ENCODE measurements around the gene ZNF608.

ZNF608 gene

DNA sequence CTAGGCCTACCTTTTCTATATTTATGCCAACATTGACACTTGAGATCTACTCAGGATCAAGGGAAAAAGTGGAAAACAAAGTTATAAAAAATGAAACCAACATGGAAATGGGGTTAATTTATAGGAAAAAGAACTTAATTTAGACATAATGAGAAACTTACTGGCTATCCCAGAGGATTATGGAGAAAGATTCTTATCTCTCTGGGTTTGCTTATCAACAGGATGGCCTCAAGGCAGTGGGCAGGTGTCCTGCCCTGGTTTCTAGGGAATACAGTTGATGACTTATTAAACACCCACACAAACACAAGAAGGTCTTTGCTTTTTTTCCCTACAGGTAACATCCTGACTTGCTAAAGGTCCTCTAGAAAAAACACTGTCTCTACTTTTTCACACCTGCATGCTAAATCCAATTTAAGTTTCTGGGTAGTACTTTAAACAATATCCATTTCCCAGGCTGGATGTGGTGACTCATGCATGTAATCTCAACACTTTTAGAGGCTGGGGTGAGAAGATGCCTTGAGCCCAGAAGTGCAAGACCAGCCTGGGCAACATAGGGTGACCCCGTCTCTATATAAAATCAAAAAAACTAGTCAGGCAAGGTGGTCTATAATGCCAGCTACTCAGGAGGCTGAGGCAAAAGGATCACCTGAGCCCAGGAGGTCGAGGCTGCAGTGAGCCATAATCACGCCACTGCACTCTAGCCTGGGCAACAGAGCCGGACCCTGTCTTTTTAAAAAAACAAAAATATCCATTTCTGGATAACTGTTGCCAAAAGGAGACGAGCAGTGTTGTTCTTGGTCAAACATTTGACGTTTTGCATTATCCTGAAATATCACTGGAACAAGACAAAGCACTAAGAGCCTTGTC is 6.6 kb upstream of the ZNF608 start:
- no peak for DNase-seq (ENCODE audit: low spot score)

DNA sequence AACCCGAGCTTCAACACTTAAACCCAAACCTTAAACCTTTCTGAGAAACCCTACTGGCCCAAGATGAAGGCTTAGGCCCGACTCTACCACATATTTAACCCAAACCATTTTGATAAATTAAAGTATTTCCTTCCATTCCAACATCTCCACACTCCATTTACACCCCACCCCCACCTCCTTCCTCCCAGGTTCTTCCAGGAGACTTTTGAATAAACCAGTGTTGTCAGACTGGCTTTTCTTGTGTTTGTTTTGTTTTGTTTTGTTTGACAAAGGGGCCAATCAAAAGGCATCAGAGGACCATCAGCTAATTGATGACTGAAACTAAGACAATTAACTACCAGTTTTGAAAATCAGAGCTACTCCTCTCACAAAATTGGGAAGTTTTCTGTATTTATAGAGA is 4.6 kb upstream of the ZNF608 start:
- no peak for DNase-seq (ENCODE audit: low spot score)

DNA sequence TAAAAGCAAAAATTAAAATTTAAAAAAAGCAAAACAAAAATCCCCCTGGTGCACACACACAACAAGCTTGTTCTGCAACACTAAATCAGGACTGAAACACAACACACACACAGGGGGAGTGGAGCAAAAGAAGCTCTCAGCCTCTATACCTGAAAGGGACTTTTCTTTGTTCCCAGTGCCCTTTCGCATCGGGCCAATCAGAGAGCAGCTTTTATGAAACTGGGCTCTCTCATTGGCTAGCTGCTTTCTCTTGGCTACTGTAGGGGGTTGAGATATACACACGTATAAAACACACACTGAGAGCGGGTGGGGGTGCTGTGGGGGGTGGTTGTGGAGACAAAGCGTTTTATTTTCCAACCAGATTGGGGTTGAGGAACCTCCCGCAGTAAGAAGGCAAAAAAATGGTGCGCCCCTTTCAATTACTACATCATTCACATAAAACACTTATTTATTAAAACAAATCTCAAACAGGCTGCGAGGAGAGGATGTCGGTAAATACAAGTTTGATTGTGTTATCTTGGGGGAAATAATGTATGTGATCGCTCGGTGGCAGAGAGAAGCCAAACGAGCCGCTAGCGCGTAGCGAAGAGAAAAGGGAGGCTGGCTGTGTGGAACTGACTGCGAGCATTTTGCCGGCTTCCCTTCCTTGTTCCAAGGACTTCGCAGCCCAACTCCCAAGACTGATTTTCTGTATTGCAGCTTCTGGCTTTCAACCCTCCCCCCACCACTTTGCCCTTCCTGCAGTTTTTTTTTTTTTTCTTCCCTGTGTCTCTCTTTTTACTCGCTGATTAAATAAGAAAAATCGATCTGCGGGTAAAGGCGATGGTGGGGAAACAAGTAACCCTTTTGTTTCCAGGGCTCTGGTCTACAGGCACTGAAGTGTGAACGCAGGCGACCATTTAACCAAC is 2.5 kb upstream of the ZNF608 start:
- DNase-seq (ENCODE audit: low spot score), result peak; percentile 94

DNA sequence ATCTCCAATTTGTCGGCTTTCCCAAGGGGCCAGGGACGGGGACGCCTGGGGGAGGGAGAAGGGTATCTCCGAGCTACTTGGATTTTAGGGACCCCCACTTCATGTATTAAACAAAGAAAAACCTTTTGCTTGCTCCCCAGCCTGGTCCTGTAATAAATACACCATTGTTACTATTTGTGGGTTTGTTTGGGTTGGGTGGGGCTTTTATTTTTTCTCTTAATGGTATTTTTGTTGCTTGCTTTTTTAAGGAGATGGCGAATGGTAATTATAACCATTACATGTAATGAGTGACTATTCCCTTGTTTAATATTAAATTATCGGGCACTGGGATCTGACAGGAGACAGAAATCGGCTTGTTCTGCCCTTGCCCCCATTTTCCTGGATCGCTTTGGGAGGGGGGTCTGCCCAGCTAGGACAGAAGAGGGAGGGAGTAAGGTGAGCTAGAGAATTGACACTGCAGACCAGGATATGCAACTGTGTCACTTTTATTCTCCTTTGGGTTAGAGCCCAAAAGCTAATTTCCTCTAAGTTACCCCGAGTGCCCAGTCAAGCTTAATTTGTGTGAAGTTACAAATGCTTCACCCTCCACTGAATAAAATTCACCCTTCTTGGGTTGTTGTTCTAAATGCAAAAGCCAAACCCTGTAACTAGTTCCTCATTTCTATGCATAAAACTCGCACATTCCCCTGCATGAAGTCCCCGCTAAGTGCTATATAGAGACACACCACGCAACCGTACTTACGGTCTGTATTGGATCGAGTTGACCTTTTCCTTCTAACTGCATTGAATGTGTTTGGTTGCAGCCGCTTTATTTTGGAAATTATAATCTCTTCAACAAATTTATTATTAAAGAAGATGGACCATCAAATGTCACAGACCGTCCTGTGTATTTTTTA is 1.6 kb upstream of the ZNF608 start:
- DNase-seq (ENCODE audit: low spot score), result peak; percentile 68

DNA sequence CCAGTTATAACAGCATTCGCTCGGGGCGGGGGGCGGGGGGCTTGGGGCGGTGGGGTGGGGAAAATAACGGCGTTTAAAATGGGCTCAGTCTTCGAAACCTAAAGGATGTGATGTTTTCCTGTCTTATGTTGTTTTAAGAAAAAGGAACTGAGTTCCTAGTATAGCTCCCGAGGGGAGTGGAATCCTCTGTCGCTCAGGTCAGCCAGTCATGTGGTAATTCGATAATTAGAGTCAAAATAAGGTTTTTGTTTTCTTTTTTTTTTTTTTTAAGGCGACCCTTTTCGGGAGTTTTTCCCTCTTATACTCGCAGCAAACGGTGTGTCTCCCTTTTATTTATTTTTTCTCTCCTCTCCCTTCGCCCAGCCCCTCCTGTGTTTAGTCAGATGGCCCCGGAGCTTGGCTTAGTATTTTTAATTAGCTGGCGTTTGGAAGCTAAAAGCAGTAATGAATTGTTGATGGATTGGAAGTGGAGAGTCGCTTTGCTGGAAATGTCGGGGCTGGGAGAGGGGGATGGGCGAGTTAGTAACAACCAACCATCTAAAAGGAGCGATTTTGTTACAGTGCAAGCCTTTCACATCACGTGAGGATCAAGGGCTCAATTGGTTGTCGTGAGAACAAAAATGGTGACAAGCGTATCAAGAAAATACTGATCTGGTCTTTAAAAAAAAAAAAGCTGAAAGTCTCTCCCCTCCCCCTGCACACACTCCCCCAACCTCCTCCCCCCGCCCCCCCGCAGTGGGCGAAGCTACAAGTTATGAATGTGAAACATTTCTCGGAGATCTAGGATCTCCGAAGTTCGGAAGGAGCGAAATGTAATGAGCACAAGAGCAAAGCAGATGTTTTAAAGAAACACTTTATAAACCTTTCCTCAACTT is 714 bp upstream of the ZNF608 start:
- peak; percentile 94 for DNase-seq (ENCODE audit: low spot score)

DNA sequence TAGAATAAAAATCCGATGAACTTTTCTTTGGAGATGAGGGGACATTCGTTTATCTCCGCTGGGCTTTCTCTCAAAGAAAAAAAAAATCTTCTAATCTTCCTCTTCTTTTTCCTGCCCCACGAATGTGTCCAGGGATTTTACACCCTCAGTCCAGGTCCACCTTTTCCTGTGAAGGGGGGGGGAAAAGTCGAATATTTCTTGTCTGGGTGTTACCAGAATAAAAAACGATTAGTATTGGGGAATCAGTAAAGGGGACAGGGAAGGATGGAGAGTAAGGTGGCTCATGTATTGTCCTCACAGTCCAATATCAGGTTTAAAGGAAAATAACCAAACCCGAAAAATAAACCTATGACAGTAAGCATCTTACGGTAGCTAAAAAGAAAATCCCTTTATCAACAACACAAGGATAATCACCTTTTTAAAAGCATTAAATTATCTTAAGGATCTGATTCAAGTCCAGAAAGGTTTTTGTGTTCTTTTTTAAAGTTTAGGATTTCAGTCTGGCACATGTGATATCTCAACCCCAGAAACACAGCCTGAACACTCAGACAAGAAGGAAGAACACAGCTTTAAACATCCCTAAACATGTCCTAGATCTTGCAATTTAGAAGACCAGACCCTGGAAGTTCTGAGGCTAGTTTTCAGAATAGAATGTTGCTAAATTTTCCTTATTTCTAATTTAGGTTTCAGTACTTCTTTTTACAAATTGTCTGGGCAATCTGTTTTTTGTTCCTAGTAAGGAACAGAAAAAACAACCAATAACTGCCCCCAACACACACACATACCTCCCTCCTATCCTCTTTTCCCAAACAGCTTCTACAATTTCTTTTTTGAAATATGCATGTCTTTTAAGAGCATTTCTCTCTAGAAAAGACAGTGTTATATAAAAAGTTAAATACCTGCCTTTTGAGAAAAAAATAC is 1.2 kb downstream of the ZNF608 start:
- DNase-seq (ENCODE audit: low spot score), result no peak

DNA sequence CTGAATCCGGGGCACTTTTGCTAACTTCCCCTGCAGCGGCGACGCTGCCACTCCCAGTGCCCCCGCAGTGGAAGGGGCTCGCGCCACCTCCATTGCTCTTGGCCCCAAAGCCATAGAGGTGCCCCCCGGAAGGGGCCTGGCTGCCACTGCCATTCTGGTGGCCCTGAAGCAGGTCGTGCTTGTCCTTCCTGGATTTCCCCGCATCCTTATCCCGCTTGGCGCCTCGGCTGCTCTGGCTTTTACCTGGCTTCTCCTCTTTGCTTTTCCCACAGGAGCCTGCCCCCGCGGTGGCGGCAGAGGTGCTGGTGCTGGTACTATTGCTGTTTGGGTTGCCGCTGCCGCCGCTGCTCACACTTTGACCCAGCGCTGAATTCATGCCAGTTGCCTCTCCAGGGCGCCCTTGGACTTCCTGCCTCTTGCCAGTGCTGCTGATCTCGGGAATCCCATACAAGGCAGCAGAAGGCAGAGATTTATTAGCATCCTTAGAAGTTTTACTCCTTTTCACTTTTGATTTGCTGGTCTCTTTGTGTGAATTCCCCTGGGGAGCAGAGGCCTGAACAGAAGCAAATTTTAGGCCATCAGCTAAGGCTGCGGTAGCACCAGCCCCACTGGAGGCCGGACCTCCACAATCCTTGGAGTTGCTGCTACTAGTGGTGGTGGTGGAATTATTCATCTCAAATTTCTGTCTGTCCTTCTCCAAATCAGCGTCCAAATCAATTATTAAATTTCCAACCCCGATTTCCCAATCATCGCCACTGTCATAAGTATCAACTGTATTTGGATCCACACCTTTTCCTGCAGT is 2.1 kb downstream of the ZNF608 start:
- peak; percentile 78 for DNase-seq (ENCODE audit: low spot score)

DNA sequence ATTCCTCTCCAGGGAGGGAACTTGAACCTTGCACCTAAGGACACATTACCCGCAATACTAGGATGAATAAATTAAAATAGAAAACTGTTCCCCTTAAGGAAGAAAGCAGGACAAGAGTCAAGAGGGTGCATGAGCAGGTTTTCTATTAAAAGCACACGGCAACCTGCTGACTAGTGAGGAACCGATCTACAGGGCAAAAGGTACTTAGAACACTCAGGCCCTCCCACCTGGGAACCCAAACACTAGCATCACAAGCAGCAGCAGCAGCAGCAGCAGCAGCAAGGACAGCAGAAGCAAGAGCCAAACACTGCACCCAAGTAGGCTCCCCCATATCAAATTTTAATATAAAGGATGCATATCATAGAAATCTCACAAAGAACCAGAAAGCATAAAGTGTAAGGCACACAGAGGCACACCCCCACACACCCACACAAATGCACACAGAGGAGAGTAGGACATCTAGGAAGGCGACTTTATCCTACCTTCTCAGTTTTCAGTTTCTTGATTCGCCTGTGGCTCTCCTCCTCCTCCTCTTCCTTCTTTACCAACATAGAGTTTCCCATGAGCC is 2.8 kb downstream of the ZNF608 start:
- peak; percentile 39 for DNase-seq (ENCODE audit: low spot score)

DNA sequence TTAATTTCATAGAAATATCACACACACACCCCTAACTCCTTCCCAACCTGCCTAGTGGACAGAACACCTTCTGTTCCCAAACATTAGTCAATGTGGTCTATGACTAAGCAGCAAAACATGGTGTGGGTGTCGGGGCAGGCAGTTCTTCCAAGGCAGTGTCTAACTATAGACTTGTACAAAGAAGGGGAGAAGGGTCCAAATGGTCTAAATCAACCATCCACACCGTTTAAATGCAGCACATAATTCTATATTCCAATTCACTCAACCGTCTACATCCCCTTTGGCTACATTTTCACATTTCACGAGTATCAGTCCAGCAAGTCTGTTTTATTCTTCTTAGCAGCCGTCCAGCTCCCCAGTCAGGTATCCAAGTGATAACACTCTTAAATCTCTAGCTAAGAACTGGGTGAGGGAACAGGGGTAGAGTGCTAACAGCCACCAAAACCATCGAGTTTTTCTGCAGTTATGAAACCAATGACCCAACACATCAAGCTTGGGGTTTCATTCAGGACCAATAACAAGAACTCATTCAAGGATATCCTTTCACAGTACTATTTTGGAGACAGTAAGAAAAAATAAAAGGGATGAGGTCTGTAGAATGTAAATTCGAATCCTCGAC is 3.3 kb downstream of the ZNF608 start:
- DNase-seq (ENCODE audit: low spot score), result peak; percentile 44

DNA sequence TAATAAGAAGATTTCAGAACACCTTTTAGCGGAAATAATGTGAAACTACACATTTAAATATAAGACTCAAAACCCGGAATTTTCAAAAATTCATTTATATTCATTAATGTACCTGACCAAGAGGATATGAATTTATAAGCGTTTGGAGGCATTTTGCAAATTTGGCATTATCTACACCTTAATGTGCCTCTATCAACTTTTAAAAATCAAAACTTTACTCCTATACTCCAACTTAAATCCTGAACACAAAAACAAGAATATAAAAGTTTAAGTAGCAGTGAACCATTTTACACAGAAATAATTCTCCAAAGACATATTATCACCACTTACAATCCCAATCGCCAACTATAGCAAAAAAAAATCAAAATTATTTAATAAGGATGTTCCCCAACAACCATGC is 3.9 kb downstream of the ZNF608 start:
- no peak for DNase-seq (ENCODE audit: low spot score)

DNA sequence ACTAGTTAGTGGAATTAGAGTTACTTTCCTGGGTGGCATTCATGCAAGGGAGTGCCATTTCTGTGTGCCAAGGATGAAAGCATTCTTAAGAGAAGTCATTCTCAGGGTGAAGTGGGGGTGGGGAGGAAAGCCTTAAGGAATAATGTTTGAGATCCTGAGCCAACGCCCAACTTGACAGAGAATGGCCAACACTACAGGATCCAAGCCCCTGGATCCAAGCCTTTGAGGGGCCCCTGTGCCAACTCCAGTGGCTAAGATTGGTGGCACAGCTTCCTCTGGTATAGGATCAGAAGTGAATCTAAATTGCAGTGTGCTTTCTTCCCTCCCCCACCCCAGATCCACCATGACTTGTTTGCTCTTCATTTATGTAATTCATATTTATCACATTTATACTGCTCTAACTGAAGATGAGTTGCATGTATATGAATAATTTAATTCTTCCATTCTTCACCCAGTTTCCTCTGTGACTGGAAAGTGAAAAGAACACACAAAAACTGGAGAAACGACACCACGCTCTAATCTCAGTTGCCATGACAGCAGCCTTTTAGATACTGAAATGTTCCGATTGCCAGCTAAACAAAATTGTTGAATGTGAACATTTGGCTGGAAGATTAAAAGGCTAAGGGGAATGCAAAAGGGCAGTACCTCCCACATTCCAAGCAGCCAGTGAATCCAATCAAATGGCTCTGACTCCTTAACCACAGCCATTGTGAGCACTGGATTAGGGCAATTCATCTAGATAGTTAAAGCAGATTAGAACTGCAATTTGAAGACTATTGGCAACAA is 4.5 kb downstream of the ZNF608 start:
- peak; percentile 55 for DNase-seq (ENCODE audit: low spot score)

DNA sequence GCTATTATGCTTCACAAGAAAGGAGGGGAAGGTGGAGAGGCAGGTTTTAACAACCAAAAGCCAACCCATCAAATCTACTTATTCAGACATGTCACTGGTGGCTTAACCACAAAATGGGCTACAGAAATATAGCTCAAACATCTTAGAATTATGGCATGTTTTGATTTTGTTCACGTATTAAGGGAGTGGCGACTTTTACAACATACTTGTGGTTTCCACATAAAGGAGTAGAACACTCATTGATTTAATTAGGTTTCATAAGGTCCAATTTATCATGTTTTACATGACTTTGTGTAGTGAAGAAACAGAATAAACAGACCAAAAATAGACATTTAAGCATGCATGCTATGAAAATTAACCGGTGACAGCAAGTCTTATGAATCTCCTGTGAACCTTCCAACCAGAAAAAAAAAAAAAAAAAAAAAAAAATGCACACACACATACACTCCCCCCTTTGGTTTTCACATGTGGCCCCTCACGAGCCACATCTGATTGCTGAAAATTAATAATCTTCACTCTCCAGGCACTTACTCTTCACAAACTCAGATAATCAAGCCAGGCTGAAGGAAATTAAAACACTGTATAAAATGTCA is 5.4 kb downstream of the ZNF608 start:
- no peak for DNase-seq (ENCODE audit: low spot score)

DNA sequence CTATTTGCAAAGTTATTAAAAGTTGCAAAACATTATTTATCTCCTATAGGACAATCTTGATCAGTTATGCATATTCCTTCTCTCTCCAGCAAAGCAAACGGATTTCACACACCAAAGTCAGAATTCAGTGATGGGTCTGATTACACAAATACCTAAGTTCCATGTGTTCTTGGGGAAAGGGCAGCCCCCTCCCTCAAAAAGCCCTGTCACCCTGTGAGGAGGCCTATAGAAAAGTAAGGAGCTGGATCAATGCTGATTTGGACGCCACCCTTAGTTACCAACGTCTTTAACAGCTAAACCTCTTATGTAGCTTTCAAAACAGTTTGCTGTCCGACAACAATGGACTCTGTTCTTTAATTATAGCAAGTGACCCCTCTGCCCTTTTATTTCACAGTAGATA is 6.4 kb downstream of the ZNF608 start:
- no peak for DNase-seq (ENCODE audit: low spot score)

DNA sequence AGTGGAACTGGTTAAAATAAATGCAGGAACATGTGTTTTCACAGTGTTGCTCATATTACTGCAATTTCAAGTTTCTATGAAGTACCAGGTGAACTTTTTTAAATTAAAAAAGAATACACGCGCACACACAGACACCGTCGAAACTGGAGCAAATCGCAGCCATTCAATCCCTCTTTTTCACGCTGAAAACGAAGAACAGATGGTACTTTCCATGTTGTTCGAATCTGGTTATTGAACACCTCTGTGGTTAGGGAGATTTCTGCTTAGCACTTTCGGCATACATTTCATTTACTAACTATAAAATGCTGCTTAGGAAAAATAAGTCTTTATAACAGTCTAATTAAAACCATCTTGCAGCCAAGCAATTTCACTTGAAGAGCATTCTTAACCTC is 6.8 kb downstream of the ZNF608 start:
- DNase-seq (ENCODE audit: low spot score), result no peak

DNA sequence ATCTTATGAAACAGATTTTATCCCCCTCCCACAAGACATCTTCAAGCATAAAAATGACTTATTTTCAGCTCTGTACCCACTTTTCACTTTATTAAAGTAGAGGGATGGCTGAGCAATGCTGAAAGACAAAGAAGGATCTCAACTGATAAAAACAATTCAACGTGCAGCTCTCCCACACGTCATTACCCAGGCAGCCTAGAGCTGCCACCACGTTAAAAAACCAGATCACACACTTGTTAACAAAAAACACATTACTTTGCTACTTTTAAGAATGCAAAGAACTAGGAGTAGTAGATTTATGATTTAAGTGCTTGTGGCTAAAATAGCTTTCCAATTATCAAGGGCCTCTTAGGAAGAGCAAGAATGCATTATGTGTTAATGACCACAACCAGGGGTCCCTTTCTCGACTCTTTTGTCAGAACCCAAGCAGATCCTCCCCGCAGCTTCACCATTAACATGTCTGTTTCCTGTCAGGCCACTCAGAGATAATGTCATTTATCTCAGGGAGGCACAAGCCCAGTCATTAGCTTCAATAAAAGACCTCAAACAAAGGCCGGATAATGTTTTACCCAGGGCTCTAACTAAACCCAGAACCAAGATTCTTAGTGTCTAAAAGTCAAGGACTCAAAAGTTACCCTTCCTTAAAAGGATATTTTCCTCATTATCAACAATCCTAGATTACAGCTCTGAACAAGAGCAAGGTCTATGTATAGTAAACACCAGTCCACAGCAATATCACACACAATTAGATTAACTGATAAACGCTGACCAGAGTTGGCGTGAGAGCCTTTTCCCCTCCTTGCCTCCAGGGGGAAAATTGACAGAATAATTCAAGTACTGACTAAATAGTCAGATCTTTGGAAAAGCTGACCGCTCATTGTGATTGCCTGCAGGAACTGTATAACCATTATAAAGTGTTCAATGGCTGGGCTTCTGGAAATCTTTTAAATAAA is 7.5 kb downstream of the ZNF608 start:
- no peak for DNase-seq (ENCODE audit: low spot score)

DNA sequence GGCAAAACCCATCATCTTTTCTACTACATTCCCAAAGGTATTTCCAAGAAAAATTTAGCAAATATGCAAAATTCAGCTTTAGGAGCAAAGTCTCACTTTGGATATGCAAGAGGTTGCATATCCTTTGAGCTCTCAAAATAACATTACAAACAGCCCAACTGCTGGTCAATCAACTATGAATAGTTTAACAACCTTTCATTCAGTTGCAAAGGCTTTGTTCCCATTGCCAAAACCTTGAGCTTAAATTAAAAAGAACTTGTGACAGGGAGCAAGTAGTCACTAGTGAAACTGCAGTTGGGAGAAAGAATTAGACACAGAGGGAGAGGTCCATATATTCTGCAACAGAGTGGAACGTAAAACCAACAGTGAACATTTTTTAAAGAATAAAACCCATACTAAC is 8.8 kb downstream of the ZNF608 start:
- no peak for DNase-seq (ENCODE audit: low spot score)
